SU-DHL-6 (cell line): Measurements from ENCODE around the gene SMCR8.

Source experiments
- H2AFZ ChIP-seq: fragments of 200-600 bp; sonication (generic); 2 replicates; pipeline ENCODE4 v1.6.1; 2014; ENCODE audit warnings: low read depth, mild to moderate bottlenecking, moderate library complexity, mixed read lengths, antibody characterized with exemption, low read length; ENCODE audit not compliant: severe bottlenecking
- H3F3A ChIP-seq: fragments of 200-600 bp; shearing (Covaris generic); 2 replicates; pipeline ENCODE4 v1.6.0; 2016; ENCODE audit warnings: antibody characterized with exemption, mild to moderate bottlenecking; ENCODE audit not compliant: insufficient read depth
- H3K27ac ChIP-seq: fragments of 200-600 bp; sonication (generic); 2 replicates; pipeline ENCODE4 v1.5.1; 2016; ENCODE audit warnings: low read depth, mild to moderate bottlenecking, low read length, moderate library complexity, mixed read lengths
- H3K27me3 ChIP-seq: fragments of 200-600 bp; sonication (generic), shearing (Covaris generic); 2 replicates; pipeline ENCODE4 v1.6.0; 2014; ENCODE audit warnings: mild to moderate bottlenecking, low read length
- H3K36me3 ChIP-seq: fragments of 200-600 bp; sonication (generic); 2 replicates; pipeline ENCODE4 v1.6.1; 2014; ENCODE audit warnings: mild to moderate bottlenecking, low read length, mixed read lengths
- H3K4me2 ChIP-seq: fragments of 300-600, 200-600 bp; shearing (Covaris generic), sonication (generic); 2 replicates; pipeline ENCODE4 v1.6.0; 2014; ENCODE audit warnings: low read length, low read depth, mild to moderate bottlenecking; ENCODE audit not compliant: poor library complexity, severe bottlenecking
- H3K4me3 ChIP-seq: fragments of 200-600 bp; sonication (generic); 2 replicates; pipeline ENCODE4 v1.5.1; 2014; ENCODE audit warnings: antibody characterized with exemption, low read length, mild to moderate bottlenecking, mixed read lengths; ENCODE audit not compliant: insufficient read depth, poor library complexity, severe bottlenecking
- H3K79me2 ChIP-seq: fragments of 200-600 bp; sonication (generic); 2 replicates; pipeline ENCODE4 v1.6.1; 2014; ENCODE audit warnings: mild to moderate bottlenecking, low read length, moderate library complexity; ENCODE audit not compliant: insufficient read depth
- H3K9ac ChIP-seq: fragments of 200-600 bp; sonication (generic); 2 replicates; pipeline ENCODE4 v1.7.0; 2014; ENCODE audit warnings: mild to moderate bottlenecking, low read length
- H3K9me2 ChIP-seq: fragments of 200-600 bp; sonication (generic); replicated peaks from 2 replicates; pipeline ENCODE4 v1.6.1; 2014; ENCODE audit warnings: low read length; ENCODE audit not compliant: insufficient read depth
- H3K9me3 ChIP-seq: fragments of 200-600 bp; sonication (generic); 2 replicates; pipeline ENCODE4 v1.6.1; 2014; ENCODE audit warnings: low read length, mixed read lengths; ENCODE audit not compliant: insufficient read depth
- H4K20me1 ChIP-seq: fragments of 200-600 bp; sonication (generic); 2 replicates; pipeline ENCODE4 v1.6.1; 2014; ENCODE audit warnings: low read depth, mild to moderate bottlenecking, antibody characterized with exemption, low read length, moderate library complexity, mixed read lengths
- EZH2phosphoT487 ChIP-seq: fragments of 200-600 bp; sonication (generic), shearing (Covaris generic); conservative IDR thresholded peaks from 2 replicates; pipeline ENCODE4 v1.6.1; 2018; ENCODE audit warnings: mild to moderate bottlenecking, antibody characterized with exemption, low read length, moderate library complexity, mixed read lengths
- TF ChIP-seq, protein P1 (sequence below): fragments of 200-600 bp; sonication (generic); IDR thresholded peaks from one replicate; pipeline ENCODE4 v1.5.1; 2017; ENCODE audit warnings: antibody characterized with exemption, mild to moderate bottlenecking, low read length, moderate library complexity; ENCODE audit not compliant: insufficient read depth, poor library complexity, severe bottlenecking

SMCR8 gene, protein sequence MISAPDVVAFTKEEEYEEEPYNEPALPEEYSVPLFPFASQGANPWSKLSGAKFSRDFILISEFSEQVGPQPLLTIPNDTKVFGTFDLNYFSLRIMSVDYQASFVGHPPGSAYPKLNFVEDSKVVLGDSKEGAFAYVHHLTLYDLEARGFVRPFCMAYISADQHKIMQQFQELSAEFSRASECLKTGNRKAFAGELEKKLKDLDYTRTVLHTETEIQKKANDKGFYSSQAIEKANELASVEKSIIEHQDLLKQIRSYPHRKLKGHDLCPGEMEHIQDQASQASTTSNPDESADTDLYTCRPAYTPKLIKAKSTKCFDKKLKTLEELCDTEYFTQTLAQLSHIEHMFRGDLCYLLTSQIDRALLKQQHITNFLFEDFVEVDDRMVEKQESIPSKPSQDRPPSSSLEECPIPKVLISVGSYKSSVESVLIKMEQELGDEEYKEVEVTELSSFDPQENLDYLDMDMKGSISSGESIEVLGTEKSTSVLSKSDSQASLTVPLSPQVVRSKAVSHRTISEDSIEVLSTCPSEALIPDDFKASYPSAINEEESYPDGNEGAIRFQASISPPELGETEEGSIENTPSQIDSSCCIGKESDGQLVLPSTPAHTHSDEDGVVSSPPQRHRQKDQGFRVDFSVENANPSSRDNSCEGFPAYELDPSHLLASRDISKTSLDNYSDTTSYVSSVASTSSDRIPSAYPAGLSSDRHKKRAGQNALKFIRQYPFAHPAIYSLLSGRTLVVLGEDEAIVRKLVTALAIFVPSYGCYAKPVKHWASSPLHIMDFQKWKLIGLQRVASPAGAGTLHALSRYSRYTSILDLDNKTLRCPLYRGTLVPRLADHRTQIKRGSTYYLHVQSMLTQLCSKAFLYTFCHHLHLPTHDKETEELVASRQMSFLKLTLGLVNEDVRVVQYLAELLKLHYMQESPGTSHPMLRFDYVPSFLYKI

DNA sequence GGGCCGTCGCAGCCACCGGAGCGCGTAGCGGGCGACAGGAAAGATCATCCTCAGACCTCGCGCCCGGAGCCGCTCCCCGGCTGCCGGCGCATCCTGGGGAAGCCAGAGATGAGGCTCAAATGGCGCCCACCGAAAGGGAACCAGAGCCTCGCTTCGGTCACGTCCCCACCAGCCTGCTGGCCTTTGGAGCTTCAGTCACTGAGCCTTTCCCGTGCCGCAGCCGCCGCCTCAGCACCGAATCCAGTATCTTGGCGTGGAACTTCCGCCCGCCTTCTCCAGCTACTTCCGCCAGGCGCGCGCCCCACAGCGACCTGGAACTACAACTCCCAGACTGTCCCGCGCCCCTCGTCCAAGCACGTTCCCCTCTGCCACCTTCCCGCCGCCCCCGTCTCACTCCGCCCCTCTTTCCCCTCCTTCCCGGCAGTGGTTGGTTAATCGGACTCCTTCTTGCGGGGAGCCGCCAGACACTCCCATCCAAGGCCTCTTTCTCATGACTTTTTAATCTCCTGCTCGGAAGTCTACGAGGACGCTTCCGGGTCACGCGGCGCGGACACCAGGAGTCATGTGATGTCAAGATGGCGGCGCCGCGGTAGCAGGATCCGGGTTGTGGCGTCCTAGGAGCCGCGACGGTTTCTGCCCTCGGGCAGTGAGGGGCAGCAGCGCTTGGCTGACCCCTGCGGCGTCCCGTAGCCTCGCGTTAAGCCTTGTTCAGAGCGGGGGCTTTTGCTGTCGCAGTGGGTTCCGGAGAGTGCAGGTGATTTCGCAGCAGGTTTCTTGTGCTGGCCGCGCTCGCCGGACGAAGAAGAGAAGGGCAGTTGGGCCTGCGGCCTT lies at the start of gene SMCR8, which contains the start of gene TOP3A:
Gene SMCR8, plus strand, starts transcription at position 563 of the 831 bp plus-strand sequence. CDS start 497 bp downstream, outside the sequence.
Gene TOP3A, minus strand, starts transcription at position 264 of the 831 bp plus-strand sequence. Its CDS starts 216 bp downstream, at position 48.
- Histone ChIP-seq H4K20me1 (no peaks in the 10 kb centered on the region), H3F3A (no peaks in the 10 kb centered on the region), H3K9ac (peak within 1 kb of the TSS; percentile 75), H3K4me3 (peak within 1 kb of the TSS; percentile 61), H3K9me2 (no peaks in the 10 kb centered on the region), H3K9me3 (no peaks in the 10 kb centered on the region), H3K4me2 (peak within 1 kb of the TSS; percentile 85), H3K36me3 (peaks cover 8% of the 10 kb centered on the region; the same call in 1 of the 2 replicates), H3K27ac (peak within 1 kb of the TSS; percentile 79), H2AFZ (peak within 1 kb of the TSS; percentile 35), H3K27me3 (no peaks in the 10 kb centered on the region), H3K79me2 (peaks cover 75% of the 10 kb centered on the region)
- no peak for TF ChIP-seq EZH2phosphoT487
- TF ChIP-seq, protein P1, sequence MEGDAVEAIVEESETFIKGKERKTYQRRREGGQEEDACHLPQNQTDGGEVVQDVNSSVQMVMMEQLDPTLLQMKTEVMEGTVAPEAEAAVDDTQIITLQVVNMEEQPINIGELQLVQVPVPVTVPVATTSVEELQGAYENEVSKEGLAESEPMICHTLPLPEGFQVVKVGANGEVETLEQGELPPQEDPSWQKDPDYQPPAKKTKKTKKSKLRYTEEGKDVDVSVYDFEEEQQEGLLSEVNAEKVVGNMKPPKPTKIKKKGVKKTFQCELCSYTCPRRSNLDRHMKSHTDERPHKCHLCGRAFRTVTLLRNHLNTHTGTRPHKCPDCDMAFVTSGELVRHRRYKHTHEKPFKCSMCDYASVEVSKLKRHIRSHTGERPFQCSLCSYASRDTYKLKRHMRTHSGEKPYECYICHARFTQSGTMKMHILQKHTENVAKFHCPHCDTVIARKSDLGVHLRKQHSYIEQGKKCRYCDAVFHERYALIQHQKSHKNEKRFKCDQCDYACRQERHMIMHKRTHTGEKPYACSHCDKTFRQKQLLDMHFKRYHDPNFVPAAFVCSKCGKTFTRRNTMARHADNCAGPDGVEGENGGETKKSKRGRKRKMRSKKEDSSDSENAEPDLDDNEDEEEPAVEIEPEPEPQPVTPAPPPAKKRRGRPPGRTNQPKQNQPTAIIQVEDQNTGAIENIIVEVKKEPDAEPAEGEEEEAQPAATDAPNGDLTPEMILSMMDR, result no peak

DNA sequence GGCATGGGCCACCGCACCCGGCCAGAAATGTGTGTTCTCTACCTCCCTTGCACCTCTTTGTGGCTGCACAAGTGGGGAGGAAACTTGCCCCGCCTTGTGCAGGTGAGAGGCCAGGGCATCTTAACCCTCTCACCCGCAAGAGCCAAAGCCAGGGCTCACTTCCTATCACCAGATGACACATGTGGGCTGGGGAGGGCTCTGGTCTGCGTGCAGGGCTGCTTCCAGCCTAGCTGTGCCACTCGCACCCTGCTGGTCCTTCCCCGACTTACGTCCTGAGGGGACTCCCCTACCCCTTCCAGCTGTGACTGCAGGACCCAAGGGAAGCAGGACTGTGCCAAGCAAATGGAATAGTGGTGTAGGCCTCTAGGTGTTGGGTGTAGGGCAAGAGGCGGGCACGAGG lies 47.7 kb upstream of the SMCR8 start:
- no peak overlapping the region for H3K9ac ChIP-seq
- H3K9me2 ChIP-seq, result no peaks in the 10 kb centered on the region
- H4K20me1 ChIP-seq, result no peaks in the 10 kb centered on the region
- no peaks in the 10 kb centered on the region for H3F3A ChIP-seq
- no peaks in the 10 kb centered on the region for H3K9me3 ChIP-seq
- no peaks in the 10 kb centered on the region for H3K27me3 ChIP-seq
- TF ChIP-seq EZH2phosphoT487, result no peak
- TF ChIP-seq, protein P1, result no peak
- H3K4me3 ChIP-seq, result no peak overlapping the region
- no peak overlapping the region for H2AFZ ChIP-seq
- no peak overlapping the region for H3K4me2 ChIP-seq
- no peaks in the 10 kb centered on the region for H3K36me3 ChIP-seq
- H3K79me2 ChIP-seq, result no peaks in the 10 kb centered on the region
- no peak overlapping the region for H3K27ac ChIP-seq

DNA sequence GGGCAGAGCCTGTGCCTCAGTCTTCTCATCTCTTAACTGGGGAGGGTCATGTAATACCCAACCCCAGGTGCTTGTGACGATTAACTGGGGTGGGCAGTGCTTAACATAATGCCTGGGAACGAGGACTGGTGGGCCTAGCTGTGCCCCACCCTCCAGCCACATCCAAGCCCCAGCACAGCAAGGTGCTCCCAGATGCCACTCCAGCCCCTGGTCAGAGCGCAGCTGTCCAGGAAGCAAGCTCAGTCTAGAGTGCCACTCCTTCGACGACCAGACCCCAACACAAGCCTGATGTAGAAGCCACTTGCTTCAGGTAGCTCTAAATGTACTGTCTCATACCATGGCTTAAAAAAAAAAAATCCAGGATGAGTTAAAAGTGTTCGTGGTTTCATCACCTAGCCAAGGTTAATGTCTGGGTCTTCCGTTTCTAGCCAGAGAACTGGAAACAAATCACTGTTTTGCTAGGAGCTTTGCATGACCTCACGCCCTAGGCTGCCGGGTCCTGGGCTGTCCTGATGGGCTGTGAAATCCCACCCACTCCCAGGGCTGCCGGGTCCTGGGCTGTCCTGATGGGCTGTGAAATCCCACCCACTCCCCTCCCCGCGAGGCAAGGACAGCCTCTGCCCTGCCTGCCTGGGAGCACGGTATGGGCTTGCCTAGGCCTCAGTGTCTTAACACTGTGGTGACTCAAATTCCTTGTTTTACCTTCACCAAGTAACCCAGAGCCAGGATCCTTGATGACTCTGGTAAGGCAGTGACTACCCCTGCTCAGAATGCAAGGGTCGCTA lies 47.0 kb upstream of the SMCR8 start:
- Histone ChIP-seq H3K9me2 (no peaks in the 10 kb centered on the region), H3K27ac (no peak overlapping the region), H3K36me3 (no peaks in the 10 kb centered on the region), H3K4me2 (no peak overlapping the region), H3K79me2 (no peaks in the 10 kb centered on the region), H4K20me1 (no peaks in the 10 kb centered on the region), H3K9me3 (no peaks in the 10 kb centered on the region), H2AFZ (no peak overlapping the region), H3K9ac (no peak overlapping the region), H3K27me3 (no peaks in the 10 kb centered on the region), H3K4me3 (no peak overlapping the region), H3F3A (no peaks in the 10 kb centered on the region)
- TF ChIP-seq, protein P1, result no peak
- no peak for TF ChIP-seq EZH2phosphoT487
